ENCODE data around the gene EBF4. TPM values are rescaled to one million over a fixed set of nuclear protein-coding genes. Genes with fewer than 3 reads are reported as not detected.

EBF4 gene
- total RNA-seq, 1 donor from 2014 or later: 15.3 TPM

- intact Hi-C loops (cut with DNase I): no loop called here
- no peaks in the 10 kb centered on the region for H3K9me3 ChIP-seq
- peaks cover 28% of the 10 kb centered on the region for H3K4me1 ChIP-seq
- DNase-seq (peak; percentile 55), ATAC-seq (peak; percentile 48 to 64)
- no peak for TF ChIP-seq CTCF (IDR thresholded peaks at IDR 0.05)
- peak overlapping the region; percentile 59 for H3K4me3 ChIP-seq
- peak overlapping the region; percentile 12 for H3K27ac ChIP-seq
- H3K27me3 ChIP-seq (ENCODE audit: low read depth): peaks cover 24% of the 10 kb centered on the region
- H3K36me3 ChIP-seq: no peaks in the 10 kb centered on the region
Measured at GRCh38 chr20:2751878-2752566, 59.4 kb downstream of the EBF4 start.

GRCh38 chr20:2752567-2753460, 60.2 kb downstream of the EBF4 start:
- Histone ChIP-seq H3K27ac (no peak overlapping the region), H3K4me3 (peak overlapping the region; percentile 59), H3K9me3 (no peaks in the 10 kb centered on the region), H3K4me1 (peaks cover 28% of the 10 kb centered on the region), H3K27me3 (ENCODE audit: low read depth) (peaks cover 24% of the 10 kb centered on the region), H3K36me3 (no peaks in the 10 kb centered on the region)
- intact Hi-C loops (cut with DNase I): no loop called here
- DNase-seq: peak; percentile 64
- peak; percentile 2 to 11 for ATAC-seq
- peak; percentile 69 for TF ChIP-seq CTCF (IDR thresholded peaks at IDR 0.05)

GRCh38 chr20:2753461-2754040, 61.0 kb downstream of the EBF4 start:
- Histone ChIP-seq H3K36me3 (no peaks in the 10 kb centered on the region), H3K4me3 (no peak overlapping the region), H3K27ac (no peak overlapping the region), H3K4me1 (peaks cover 28% of the 10 kb centered on the region), H3K9me3 (no peaks in the 10 kb centered on the region), H3K27me3 (ENCODE audit: low read depth) (peaks cover 24% of the 10 kb centered on the region)
- TF ChIP-seq CTCF (IDR thresholded peaks at IDR 0.05): no peak
- peak; percentile 27 for DNase-seq
- no peak for ATAC-seq
- intact Hi-C loops (cut with DNase I): no loop called here

GRCh38 chr20:2754424-2754823, 61.8 kb downstream of the EBF4 start:
- ATAC-seq (no peak), DNase-seq (no peak)
- peaks cover 26% of the 10 kb centered on the region for H3K27me3 ChIP-seq (ENCODE audit: low read depth)
- TF ChIP-seq CTCF (IDR thresholded peaks at IDR 0.05): no peak
- peaks cover 28% of the 10 kb centered on the region for H3K4me1 ChIP-seq
- intact Hi-C loops (cut with DNase I): no loop called here
- no peak overlapping the region for H3K27ac ChIP-seq
- H3K9me3 ChIP-seq: no peaks in the 10 kb centered on the region
- no peaks in the 10 kb centered on the region for H3K36me3 ChIP-seq
- H3K4me3 ChIP-seq: no peak overlapping the region

GRCh38 chr20:2755451-2756055, 63.0 kb downstream of the EBF4 start:
- no peak overlapping the region for H3K27ac ChIP-seq
- DNase-seq (no peak), ATAC-seq (no peak)
- intact Hi-C loops (cut with DNase I): no loop called here
- H3K4me3 ChIP-seq: no peak overlapping the region
- no peak for TF ChIP-seq CTCF (IDR thresholded peaks at IDR 0.05)
- H3K36me3 ChIP-seq: no peaks in the 10 kb centered on the region
- H3K9me3 ChIP-seq: no peaks in the 10 kb centered on the region
- peaks cover 23% of the 10 kb centered on the region for H3K4me1 ChIP-seq
- peaks cover 28% of the 10 kb centered on the region for H3K27me3 ChIP-seq (ENCODE audit: low read depth)
